MG63 (cell line): Measurements from ENCODE around the gene FAM13C. TPM values are rescaled to one million over a fixed set of nuclear protein-coding genes. Genes with fewer than 3 reads are reported as not detected.
"Not testable (repeated sequence)": the region's sequence is repeated elsewhere in the genome, so short reads cannot be mapped to it uniquely, and the experiment has no call there.

ENCODE experiments used
- DNase-seq: peaks from one replicate; pipeline ENCODE4 v3.0.0-alpha.2; 2020
- H3K27me3 ChIP-seq: fragments of 250-450 bp; sonication (Bioruptor Pico); 2 replicates; pipeline ENCODE4 v1.5.1; 2020; ENCODE audit warnings: mild to moderate bottlenecking, moderate library complexity
- H3K36me3 ChIP-seq: fragments of 250-450 bp; sonication (Bioruptor Pico); 2 replicates; pipeline ENCODE4 v1.5.1; 2020; ENCODE audit warnings: mild to moderate bottlenecking, moderate library complexity
- H3K4me3 ChIP-seq: fragments of 250-450 bp; sonication (Bioruptor Pico); 2 replicates; pipeline ENCODE4 v1.5.1; 2020; ENCODE audit warnings: mild to moderate bottlenecking, moderate library complexity
- H3K9me3 ChIP-seq: fragments of 250-450 bp; sonication (Bioruptor Pico); 2 replicates; pipeline ENCODE4 v1.5.1; 2020; ENCODE audit warnings: mild to moderate bottlenecking, moderate library complexity
- total RNA-seq: library from RNA; depleted of rRNA; stranded (reverse); fragments of >200 nt; shearing (Covaris generic); gene quantifications from 2 replicates; pipeline ENCODE4 v1.2.3, GENCODE V29; 2014; ENCODE audit warnings: low replicate concordance

Gene FAM13C
- total RNA-seq, 1 experiment from 2014 or later, result 0.16 TPM

GRCh38 chr10:59239108-59239507 lies 123.2 kb downstream of the FAM13C start:
- H3K27me3 ChIP-seq, H3K36me3 ChIP-seq, H3K9me3 ChIP-seq, H3K4me3 ChIP-seq, DNase-seq: not testable (repeated sequence)

DNA sequence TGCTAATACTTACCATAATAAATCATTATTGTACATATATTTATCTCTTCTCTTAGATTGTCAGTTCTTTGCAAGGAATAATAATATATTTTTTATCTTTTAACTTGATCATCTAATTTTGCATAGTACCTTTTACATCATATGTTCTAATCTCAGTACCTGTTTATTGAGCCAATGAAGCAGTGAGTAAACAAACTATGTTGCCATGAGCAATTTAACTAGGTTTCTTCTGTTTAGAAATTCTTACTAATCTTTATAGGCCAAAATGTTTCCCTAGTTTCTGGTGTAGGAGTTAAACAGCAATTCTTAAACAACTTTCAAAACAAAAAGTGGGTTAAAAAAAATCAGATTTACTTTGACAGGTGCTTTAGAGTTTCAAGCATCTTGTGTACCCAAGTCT lies 124.6 kb downstream of the FAM13C start:
- H3K4me3 ChIP-seq, result no peak overlapping the region

DNA sequence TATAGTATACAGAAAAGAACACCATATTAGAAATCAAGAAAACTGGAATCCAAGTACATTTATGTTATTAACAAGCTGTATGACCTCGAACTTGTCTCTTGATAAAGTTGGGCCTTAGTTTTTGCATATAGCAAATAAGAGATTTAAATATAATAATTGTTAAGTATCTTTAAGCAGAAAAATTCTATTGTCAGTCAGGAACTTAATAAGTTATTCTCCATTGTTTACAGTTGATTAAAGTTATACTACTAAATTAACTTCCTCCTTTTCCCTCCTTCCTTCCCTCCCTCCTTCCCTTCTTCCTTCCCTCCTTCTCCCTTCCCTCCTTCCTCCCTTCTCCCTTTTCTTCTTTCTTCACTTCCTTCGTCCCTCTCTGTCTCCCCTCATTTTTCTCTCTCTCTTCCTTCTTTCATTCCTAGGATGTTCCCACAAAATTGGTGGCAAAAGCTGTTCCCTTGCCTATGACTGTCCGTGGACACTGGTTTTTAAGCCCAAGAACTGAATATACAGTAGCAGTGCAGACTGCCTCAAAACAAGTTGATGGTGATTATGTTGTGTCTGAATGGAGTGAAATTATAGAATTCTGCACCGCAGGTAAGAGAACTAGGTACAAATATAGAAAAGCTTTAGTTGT lies 126.2 kb downstream of the FAM13C start:
- no peak for DNase-seq
- Histone ChIP-seq H3K36me3 (no peaks in the 10 kb centered on the region), H3K27me3 (no peaks in the 10 kb centered on the region), H3K4me3 (no peak overlapping the region), H3K9me3 (no peaks in the 10 kb centered on the region)

More for the DNA sequence above, 124.6 kb downstream of the FAM13C start:
- no peaks in the 10 kb centered on the region for H3K36me3 ChIP-seq
- no peaks in the 10 kb centered on the region for H3K9me3 ChIP-seq
- DNase-seq, result no peak
- H3K27me3 ChIP-seq, result no peaks in the 10 kb centered on the region

DNA sequence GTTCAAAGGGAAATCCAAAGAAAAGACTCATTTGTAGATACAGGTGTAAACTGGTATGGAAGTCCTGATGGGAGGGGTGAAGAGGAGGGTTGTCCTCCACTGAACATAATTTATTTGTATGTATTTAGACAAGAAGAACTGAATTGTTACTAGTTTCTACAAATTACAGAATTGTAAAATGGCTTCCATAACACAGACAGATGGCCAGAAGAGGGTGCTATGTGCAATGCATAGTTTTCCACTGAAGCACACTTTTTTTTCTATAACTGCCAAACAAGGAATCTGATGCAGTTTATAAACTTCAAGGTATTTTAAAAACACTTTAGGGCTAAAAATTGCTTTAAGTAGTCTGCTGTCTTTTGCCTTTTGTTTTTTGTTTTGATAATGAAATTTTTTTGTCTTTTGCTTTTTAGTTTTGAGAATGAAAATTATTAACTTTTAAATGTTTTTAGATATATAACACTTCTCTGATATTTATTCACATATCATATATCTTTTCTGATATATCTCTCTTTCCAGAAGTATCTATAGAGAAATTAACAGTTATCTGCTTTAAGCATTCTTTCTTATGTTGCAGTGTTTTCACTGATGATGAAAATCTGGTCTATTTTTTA lies 127.4 kb downstream of the FAM13C start:
- Histone ChIP-seq H3K36me3 (no peaks in the 10 kb centered on the region), H3K4me3 (no peak overlapping the region), H3K27me3 (no peaks in the 10 kb centered on the region), H3K9me3 (no peaks in the 10 kb centered on the region)
- DNase-seq, result peak; percentile 1

- H3K36me3 ChIP-seq, result no peaks in the 10 kb centered on the region
- no peak for DNase-seq
- no peak overlapping the region for H3K4me3 ChIP-seq
- H3K9me3 ChIP-seq, result no peaks in the 10 kb centered on the region
- H3K27me3 ChIP-seq, result no peaks in the 10 kb centered on the region
Observed at GRCh38 chr10:59234194-59234593, 128.2 kb downstream of the FAM13C start.

DNA sequence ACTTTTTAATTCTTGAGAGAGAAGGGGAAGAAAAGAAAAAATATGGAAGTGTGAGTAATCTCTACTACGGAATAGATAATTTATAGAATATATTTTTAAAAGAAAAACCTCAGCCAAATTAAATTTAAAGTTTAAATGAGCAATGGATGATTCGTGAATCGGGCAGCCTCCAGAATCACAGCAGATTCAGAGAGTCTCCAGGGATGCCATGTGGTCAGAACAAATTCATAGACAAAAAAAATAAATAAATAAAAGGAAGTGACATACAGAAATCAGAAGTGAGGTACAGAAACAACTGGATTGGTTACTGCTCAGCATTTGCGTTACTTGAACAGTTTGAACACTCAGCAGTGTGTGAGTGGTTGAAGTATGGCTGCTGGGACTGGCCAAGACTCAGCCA lies 132.9 kb downstream of the FAM13C start:
- Histone ChIP-seq H3K36me3 (no peaks in the 10 kb centered on the region), H3K9me3 (no peaks in the 10 kb centered on the region), H3K4me3 (no peak overlapping the region), H3K27me3 (no peaks in the 10 kb centered on the region)
- DNase-seq, result peak; percentile 13

DNA sequence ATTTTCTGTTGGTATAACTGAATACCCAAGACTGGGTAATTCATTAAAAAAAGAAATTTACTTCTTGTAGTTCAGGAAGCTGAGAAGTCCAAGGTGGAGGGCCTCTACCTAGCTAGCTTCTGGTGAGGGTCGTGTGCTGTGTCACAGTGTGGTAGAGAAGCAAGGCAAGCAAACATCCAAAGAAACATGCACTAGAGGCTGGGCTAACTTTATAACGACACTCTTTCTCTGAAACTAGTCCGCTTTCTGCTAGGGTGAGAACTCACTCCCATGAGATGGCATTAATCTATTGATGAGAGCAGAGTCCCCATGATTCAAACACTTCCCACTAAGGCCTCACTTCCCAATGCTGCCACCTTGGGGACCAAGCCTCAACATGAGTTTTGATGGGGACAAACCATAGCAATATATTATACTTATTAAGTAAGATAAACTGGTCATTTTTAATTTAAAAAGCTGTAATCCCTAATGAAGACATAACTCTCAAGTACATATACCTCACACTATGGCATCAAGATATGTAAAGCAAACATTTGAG lies 135.1 kb downstream of the FAM13C start:
- no peaks in the 10 kb centered on the region for H3K36me3 ChIP-seq

DNA sequence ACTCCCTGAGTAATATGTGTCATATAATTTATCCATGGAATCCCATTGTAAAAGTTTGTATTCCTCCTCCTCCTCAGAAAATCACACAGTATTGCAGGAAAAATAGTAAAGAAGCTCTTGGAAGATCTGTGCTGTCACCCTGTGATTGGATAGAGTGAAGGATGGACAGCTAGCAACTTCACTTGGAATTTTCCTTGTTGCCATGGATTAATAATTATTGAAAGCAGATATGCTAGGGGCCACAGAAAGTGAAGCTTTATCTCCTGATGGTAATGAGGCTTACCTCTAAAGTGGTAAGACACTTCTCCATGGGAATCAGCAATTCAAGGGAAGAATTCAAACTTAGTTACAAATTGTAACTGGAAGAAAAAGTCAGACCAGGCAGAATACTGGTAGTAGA lies 137.1 kb downstream of the FAM13C start:
- H3K9me3 ChIP-seq, result no peaks in the 10 kb centered on the region
- no peaks in the 10 kb centered on the region for H3K36me3 ChIP-seq
- no peak for DNase-seq
- no peaks in the 10 kb centered on the region for H3K27me3 ChIP-seq
- H3K4me3 ChIP-seq, result no peak overlapping the region

More for the DNA sequence above, 135.1 kb downstream of the FAM13C start:
- DNase-seq, result no peak
- H3K9me3 ChIP-seq, result no peaks in the 10 kb centered on the region
- H3K4me3 ChIP-seq, result no peak overlapping the region
- H3K27me3 ChIP-seq, result no peaks in the 10 kb centered on the region

- H3K36me3 ChIP-seq, H3K27me3 ChIP-seq, H3K4me3 ChIP-seq, DNase-seq, H3K9me3 ChIP-seq: not testable (repeated sequence)
Observed at GRCh38 chr10:59223597-59223996, 138.8 kb downstream of the FAM13C start.

DNA sequence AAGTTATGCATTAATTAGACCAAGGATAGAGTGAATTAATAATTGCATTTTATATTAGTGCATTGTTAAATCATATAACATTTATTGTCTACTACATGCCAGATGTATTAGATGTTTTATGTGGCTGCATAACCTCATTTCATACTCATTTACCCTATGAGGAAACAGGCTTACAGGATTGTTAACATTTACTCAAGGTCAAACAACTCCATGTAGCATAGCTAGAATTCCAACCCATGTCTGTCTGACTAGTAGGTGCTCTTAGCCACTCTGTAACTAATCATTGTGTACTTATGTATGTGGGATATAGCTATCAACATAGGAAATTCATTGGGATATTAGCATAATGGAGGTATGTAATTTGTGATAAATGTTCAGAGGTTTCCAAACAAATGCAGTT lies 139.6 kb downstream of the FAM13C start:
- H3K9me3 ChIP-seq, result no peaks in the 10 kb centered on the region
- no peak for DNase-seq
- H3K4me3 ChIP-seq, result no peak overlapping the region
- no peaks in the 10 kb centered on the region; the same call in 1 of the 2 replicates for H3K27me3 ChIP-seq
- no peaks in the 10 kb centered on the region for H3K36me3 ChIP-seq

DNA sequence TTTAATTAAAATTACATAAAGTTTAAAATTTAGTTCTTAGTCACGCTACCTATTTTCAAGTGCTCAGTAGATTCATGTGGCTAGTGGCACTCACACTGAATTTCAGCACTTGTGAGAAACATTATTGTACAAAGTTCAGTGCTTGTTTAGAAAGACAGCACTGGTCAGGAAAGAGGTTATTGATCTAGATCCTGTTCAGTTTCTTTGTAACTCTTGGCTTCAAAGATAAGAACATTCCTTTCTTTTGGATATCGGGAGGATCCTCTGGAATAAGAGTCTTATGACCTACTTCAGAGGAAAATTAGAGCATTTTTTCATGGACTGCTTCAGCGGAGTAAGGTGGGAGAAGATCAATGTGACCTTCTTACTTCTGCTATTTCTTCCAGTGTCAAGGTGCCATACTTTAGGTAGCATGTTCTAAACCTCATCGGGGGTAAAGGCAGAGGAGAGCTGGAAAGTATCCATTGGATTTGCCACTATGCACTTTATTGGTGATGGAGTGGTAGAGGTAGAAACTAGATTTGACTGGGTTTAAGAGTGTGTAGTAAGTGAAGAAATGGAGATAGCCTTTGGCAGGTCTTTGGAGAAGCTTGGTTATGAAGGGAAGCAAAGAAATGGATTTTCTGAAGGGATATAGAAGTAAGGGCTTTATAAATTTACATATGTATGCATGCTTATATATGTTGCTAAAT lies 146.0 kb downstream of the FAM13C start:
- Histone ChIP-seq H3K27me3 (peaks cover 16% of the 10 kb centered on the region), H3K4me3 (no peak overlapping the region), H3K9me3 (no peaks in the 10 kb centered on the region), H3K36me3 (no peaks in the 10 kb centered on the region)
- DNase-seq, result no peak

GRCh38 chr10:59214160-59214559 lies 148.2 kb downstream of the FAM13C start:
- Histone ChIP-seq H3K4me3 (no peak overlapping the region), H3K27me3 (peaks cover 16% of the 10 kb centered on the region), H3K9me3 (no peaks in the 10 kb centered on the region), H3K36me3 (no peaks in the 10 kb centered on the region)
- DNase-seq, result no peak

- Histone ChIP-seq H3K27me3 (peaks cover 15% of the 10 kb centered on the region), H3K4me3 (no peak overlapping the region), H3K9me3 (no peaks in the 10 kb centered on the region), H3K36me3 (no peaks in the 10 kb centered on the region)
- no peak for DNase-seq
Observed at GRCh38 chr10:59212301-59212798, 150.0 kb downstream of the FAM13C start.

DNA sequence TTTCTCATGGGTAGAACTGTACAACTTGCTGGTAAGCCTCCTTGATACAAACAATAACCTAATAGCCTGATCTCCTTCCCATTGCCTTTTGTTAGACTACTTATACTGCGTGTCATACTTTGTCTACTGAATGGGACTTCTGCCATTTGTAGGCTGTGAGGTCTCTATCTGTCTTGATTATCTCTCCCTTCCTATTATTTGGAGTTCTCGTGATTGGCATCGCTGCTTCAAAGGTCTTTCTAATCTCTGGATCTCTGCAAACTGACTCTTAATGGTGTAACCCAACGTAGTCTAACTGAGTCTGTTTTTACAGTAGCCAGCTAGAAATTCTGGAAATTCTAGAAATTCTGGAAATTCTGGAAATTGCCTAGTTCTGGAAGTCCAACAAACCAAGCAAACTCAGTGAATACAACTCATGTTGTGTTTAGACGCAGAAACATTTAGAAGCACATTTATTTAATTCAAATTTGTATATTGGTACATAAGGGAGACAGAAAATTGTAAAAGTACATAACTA lies 156.1 kb downstream of the FAM13C start:
- no peak for DNase-seq
- no peaks in the 10 kb centered on the region for H3K36me3 ChIP-seq
- H3K4me3 ChIP-seq, result no peak overlapping the region
- no peaks in the 10 kb centered on the region for H3K9me3 ChIP-seq
- H3K27me3 ChIP-seq, result no peaks in the 10 kb centered on the region
